Measurements from ENCODE around the gene IRX1.

Gene IRX1

DNA sequence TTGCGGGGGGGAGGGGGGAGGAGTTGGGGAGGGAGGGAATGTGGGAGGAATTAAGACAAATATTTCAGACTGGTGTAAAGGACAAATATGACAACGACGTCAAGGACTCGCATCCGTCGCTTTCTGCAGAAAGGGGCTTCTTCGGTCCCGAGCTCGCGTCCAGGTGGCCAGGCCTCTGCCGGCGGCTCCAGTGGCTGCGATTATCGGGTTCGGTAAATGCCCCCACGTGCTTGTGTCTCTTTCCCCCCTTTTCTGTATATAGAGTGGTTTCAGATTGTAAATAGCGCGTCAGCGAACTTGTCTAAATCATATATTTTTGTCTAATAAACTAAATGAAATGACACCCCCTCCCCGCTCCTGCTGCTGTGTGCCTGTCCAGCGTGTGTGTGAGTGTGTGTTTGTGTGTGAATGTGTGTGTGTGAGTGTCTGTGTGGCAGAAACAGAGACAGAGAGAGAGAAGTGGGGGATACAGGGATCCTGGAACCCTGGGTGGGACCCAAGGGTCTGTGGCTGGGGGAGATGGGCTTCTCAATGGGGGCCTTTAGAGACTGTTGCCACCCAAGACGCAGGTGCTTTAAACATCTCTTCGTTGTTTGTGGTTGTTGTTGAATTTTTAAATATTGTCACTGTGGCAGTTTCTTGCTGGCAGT is 5.6 kb downstream of the IRX1 start:
- no peak for DNase-seq

DNA sequence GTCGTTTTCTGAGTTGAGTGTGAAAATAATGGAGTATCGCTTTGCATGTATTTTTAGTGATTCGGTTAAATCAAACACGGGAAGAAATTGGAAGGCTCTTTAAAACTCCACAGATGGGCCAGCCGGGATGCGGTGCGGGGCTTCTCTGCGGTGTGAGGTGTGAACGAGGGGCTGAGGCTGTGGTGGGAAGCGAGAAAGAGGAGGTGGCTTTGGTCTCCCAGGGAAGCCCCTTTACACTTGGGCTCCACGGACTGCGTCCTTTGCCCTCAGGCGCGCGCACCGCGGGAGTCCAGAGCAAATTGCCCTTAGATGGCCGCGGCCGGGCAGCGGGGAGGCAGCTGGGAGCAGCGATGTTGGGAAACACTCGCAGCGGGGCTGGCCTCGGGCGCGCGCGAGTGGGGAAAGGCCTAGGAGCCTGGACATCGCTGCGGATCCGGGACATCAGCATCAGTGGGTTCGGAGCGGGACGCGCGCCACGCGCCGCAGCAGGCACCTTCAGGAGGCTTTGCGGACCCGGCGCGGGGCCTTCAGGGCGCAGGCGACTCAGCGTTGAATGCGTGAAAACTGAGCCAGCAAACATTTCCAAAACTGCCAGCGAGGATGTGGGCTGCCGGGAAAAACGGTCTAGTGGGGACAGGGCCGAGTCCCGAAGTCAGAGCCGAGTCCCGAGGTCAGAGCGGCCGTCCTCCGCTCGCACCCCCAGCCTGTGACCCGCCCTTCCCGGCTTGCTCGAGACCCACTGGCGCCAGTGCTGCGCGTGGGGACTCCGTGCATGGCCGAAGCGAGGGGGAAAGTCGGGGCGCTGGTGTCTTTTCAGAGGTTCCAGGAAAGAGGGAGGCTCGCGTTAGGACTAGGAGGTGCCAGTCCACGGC is 6.5 kb downstream of the IRX1 start:
- no peak for DNase-seq

DNA sequence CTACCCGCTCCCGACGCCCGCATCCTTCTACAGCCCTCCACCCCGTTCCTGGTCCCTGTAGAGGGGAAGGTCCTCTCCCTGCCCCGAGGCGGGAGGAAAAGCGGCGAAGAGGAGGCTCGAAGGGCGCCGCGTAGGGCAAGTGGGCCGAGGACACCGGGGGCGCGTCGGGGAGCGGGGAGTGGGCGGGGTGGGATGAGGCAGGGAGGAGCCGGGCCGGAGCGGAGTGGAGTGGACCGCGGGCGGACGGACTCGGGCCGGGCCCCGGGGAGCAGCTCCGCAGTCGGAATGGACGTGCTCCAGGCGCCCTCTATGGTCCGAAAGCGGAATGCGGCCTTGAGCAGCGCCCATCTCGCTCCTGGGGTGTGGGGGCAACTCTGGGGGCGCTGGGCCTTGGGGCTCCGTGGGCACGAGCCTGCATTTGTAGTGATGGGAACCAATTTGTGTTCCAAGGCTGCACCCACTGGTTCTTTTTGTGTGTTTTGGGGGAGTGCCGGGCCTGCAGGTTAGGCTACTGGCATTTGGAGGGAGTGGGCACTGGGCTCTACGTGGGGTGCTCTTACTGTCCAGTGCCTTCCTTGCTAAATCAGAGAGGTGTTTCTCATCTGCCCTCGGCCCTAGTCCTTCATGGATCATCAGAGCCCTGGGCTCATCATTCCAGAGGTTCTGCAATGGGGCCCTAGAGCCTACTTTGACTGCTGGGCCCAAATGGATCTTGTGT is 7.3 kb downstream of the IRX1 start:
- DNase-seq = no peak

DNA sequence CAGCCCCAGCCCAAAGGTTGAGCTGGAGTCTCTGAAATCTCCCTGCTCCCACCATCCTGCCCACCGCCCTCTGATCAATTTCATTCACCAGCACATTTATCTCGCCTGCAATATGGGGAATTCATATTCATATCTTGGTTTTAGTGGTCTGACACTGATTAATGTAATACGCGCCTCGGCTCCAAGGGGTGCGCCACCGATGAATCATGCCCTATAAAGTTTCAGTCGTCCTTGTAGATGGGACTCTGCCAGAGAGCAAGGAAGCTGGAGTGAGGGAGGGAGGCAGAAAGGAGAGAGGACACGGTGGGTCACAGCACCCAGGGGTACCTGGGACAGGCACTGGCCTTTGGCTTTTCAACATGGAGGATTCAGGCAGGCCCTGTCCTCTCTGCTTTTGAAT is 8.9 kb downstream of the IRX1 start:
- no peak for DNase-seq

DNA sequence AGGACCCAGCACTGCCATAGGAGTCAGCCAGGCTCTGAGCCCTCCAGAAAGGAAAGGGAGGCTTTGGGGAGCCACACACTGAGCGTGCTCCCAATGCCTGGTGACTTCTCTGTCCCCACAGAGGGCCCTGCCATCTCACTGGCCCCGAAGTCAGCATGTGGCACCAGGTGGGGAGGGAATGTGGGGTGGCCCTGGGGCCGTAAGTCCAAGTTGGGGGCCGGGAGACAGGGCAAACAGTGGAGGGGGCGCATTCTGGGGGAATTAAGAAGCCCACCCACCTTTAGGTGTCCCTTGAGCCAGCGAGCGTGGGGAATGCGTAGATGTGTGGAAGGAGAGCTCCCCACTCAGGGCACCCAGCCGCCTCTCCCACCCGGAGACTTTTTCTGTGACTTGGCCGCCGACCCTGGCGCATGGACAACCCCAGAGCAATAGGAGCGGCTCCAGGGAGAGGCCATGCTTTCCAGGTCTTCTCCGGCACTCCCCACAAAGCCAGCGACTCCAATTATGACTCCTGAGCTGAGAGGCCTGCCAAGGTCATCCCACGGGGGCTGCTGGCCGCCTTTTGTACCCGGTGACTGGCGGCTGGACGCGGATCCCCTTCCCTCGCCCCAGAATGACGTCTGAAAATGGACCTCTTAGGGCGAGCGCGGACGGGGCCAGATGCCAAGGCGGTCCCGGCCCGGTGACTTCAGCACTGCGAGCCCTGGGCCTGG is 9.8 kb downstream of the IRX1 start:
- DNase-seq = no peak

DNA sequence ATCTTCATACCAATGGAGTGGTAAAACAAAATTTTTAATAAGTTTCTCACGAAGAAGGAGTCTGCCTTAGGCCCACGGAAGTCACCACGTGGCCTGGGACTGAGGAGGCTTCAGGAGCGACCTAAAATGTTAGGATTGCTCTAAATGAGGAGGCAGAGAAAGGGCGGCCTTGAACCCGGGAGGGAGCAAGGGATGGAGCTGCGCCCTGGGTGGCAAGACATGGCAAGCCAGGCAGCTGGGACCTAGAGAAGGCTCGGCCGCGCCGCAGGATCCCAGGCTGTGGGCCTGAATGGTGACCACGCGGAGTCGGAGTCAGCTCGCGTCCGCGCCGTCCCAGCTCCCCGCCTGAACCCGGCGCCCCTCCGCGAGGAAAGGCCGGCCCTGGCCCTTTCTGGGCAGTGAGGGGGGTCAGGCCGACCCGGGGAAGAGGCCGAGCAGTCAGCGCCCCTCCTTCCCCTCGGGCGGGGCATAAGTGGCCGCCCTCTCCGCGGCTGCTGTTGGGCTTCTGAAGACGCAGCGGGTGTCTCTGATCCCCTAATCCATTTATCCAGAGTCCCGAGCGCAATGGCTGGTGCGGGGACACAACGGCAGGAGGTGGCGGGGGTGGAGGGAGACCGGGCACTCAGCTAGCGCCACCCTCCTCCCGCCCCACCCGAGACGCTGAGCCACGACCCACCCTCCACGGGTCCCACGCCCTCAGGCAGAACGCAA is 10.6 kb downstream of the IRX1 start:
- DNase-seq = no peak

DNA sequence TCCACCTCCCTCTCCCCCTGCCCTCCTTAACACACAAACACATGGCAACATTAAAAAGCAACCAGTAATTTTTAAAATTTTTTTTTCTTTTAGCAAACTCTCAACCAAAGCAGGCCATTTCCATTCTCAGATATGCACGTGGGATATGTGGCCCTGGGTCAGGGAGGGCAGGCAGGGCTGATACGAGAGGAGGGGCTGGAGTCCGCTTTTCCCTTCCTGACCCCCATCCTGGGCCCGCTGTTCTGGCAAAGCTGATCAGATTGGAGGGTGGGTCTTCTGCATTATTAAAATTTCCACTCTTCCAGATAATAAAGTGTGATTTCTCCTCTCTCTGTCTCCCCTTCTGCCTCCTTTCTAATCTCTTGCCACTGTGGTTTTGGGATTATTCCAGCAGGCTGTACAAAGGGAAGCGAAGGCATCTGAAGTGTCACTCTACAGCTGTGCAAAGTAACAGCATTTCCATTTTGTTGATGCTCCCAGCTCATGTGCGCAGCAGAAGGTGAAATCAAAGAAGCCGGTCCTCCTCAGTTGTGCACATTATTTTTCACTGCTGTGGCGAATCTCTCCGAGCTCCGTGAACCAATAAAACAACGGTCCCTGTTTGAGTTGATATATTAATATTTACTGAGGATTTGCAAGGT is 12.0 kb downstream of the IRX1 start:
- no peak for DNase-seq

DNA sequence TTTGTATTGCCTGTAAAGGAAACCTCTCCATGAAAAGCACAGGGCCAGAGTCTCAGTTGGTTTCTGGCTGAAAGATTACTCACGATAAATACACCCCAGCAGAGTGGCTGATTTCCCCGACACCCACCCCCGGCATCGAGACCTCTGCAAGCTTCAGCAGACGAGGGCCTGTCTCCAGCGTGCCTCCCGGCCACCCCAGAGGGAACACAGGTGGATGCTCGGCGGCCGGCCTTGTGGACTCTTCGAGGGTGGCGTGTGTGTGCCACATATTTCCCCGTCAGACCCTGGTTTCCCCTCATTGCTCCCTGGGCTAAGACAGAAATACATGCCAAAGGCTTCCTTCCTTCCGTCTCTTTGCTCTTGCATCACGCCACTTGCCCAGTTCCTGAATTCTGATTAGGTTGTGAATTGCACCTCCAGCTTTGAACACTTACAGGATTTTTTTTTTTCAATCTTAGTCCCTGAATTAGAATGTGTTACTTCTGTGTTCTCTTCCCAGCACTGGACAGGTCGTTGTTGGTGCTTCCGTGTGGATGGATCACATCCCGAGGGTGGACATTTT is 13.6 kb downstream of the IRX1 start:
- DNase-seq = no peak

DNA sequence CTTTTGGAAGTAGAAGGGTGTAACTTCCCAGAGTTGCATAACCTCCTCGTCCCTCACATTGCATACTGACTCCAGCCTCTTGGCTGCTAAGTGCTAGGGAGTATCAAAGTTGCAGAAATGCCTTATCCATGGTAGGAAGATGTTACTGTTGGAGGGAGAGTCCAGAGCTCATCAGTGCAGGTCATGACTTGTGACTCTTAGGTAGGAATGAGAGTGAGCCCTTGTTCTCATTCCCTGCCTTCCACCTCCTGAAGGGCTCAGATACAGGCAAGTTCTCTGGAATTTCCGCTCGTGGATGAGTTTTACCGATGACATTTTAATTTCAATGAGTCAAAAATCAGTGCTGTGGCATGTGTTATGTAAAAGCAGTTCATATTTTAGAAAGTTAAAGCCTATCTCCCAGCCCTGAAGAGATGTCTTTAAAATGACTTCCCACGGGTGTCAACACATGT is 17.0 kb downstream of the IRX1 start:
- DNase-seq = no peak

DNA sequence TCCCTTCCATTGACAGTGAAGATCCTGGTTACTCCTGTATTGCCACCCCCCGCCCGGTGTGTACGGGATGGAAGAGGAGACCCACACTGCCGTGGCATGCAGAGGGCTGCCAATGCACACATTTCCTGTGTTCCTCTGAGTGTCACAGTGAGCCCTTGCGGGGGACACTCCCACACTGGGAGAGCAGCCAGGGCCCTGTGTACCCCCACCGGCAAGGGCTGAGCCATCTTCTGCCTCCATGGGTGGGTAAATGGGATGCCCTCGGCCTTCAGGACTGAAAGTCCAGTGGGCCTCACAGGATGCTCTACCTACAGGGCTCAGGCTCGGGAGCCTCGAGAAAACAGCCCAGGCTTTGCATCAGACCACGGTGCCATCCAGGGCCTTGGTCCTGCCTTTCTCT is 18.1 kb downstream of the IRX1 start:
- DNase-seq = no peak

DNA sequence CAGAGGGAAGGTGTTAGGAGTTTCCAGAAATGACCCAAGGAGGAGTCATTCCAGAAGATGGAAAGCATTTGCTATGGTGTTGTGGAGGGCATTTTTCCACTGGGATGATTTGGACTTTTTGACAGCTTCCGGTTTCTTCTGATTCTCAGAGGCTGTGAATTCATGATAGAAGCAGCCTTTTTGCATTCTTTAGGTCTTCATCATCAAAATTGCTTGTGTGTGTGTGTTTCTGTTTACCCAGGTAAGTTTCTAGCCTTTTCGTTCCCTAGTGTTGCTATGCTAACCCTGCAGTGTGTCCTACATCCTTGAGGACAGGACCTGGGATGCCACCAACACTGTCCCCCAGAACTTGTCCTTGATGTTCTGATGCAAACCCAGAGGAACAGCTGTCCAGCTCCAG is 19.6 kb downstream of the IRX1 start:
- no peak for DNase-seq

DNA sequence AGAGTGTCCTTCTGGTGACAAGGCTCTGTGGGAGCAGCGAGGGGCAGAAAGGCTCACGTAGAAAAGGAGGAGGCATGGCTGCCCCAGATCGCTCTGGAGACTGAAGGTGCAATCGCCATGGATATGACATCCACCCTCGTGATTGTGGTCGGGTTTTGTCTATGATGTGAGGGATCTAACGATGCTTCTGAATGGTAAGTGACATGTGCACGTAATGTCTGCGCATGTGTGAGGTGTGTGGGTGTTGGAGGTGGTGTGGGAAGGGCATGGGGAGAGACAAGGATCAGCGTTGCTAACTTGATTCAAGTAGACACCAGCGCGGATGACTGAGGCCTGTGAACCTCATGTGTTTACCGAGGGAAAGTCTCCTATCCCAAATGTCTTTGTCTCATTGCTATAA is 20.2 kb downstream of the IRX1 start:
- DNase-seq = no peak

DNA sequence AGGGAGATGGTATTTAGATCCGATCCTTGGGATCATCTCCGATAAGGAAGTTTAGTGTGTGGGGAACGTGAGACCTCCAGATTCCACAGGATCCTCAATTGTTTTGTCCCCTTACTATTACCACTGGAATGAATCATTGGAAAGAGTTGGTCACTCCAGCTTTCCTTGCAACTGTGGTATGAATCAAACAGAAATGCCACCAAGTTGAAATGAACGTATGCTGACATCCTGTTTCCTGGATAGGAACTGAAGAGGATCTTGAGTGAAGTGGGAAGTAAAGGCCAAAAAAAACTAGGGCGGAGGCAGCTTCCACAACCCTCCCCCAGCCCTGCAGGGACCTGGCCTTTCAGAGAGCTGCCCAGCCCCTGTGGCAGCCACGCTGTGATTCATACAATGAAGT is 23.9 kb downstream of the IRX1 start:
- DNase-seq = no peak

DNA sequence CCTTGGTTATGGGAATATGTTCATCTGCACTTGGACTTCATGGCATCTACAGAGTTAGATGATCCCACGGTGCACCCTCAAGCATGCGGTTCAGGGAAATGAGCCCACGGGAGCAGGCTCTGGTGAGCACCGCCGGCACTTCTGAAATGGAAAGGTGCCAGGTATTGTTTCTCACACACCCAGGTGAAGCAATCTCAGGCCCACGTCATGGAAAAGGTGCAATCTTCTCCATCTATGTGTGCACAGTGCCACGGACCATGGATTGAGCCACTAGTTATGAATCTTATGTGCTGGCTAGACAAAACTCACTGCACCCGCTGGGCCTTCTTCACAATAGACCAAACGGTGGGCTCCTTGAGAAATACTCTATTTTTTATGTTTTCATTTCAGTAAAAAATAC is 27.3 kb downstream of the IRX1 start:
- no peak for DNase-seq

DNA sequence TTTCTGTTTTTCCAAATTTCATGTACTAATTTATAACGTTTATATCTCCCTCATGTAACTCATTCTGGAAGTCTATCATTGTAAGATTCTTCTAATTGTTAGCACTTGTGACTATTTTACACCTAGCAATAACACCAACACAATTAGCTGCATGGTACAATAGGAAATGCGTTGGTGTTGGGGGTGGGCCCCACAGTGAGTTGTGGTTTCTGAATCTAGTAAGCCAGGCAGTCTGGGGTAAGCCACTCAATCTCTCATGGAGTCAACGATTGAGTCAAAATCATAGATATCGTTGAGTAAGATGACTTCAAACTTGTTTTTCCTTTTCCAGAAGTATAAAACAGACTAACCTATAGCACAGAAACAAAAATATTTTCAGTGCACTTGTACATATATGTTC is 30.0 kb downstream of the IRX1 start:
- DNase-seq = no peak

DNA sequence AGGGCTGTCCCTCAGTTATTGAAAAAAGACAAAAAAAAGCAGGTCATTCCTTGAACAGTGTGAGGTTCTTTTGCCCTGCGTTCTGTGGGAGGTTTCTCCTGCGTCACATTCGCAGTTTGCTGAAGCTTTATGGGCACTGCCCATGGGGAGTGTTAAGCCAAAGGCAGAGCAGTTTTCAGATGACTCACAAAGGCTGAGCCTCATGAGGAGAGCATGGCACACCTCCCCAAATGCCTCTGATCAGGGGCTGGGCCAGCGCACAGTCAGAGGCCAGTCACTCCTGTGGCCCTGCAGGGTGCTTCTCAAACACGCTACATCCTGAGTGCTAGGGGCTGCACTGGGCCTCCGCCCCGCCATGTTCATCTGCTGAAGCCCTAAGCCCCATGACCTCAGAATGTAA is 38.4 kb downstream of the IRX1 start:
- DNase-seq = no peak

DNA sequence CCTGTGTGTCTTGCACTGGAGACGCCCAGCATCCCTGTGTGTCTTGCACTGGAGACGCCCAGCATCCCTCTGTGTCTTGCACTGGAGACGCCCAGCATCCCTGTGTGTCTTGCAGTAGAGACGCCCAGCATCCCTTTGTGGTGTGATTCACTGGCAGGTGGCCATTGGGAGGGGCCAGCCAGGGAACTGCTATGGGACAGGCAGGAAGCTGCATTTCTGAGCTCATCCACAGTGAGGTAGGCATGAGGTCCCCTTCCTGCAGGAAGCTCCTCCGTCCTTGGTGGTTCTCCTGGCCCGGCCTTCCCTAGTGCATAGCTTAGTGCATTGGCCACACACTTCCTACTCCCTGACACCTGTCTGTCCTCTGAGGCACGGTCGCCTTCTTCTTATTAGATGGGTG is 43.5 kb downstream of the IRX1 start:
- DNase-seq = no peak

DNA sequence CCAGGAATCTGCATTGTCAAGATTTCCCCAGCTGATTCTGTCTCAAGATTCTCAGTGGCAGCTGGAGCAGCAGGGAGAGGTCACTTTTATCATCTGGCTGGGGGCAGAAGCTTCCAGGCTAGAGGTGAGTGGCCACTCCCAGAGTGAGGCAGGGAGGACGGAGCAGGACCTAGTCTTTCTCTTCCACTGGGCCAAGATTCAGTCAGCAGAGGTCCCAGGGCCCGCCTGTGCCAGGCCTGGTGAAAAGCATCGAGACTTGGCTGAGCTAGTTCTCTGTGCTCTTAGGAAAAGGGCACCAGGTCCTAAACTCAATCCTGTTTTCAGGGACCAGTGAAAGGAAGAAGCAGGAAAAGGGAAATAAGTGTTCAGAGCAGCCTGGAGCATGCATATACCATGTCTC is 46.6 kb downstream of the IRX1 start:
- no peak for DNase-seq

DNA sequence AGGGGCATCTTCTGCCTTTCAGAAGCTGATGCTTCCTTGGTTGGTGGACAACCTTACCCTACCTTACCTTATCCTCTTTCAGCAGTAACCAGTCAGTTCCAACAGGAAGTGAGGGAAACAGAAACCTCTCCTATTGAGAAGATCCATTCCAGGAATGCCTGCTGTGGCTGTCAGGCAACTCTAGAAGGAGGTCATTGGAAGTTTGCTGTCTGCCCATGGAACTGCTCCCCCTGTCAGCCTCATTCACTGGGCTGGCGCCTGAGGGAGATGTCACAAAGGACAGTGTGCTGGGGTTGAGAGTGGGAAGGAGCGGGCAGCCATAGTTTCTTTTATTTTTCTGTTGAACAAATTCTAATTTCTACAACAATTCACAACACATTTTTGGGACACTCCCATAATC is 54.7 kb downstream of the IRX1 start:
- DNase-seq = no peak

DNA sequence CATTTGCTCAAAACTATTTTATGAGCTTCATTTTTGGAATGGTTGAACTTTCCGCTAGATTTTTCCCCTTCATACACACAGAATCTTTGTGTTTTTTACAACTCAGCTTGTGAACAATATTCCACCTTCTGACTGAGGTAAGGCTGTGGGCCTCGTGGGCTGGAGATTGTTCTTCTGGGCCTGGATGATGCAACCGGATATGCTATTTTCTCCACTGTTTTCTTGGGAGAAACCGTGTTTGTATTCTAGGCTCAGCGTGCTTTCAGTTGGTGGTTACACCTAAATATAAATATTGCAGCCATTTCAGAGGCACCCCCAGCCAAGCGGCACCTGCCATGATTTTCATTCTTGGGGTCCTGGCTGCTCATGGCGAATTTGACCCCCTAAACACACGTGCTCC is 55.2 kb downstream of the IRX1 start:
- no peak for DNase-seq

All from CD4-positive, alpha-beta T cell treated with Interleukin-4 for 1 hour (primary cell).